Motor neuron (in vitro differentiated cells): ENCODE results near the gene PCYOX1L. TPM values are rescaled to one million over a fixed set of nuclear protein-coding genes. Genes with fewer than 3 reads are reported as not detected.
"Not testable (repeated sequence)": the region's sequence is repeated elsewhere in the genome, so short reads cannot be mapped to it uniquely, and the experiment has no call there.

Experiments used
- ATAC-seq, 8 experiments: fragments of 200-7000 bp; cut with Tn5 transposase; replicated peaks in 6 of 8; 2 replicates each; pipeline ENCODE4 v1.8.0; 2021; ENCODE audit warnings: mild to moderate bottlenecking in 8 of 8, moderate library complexity in 8 of 8
- H3K27ac ChIP-seq, 2 donors: fragments of 250-450 bp; sonication (Bioruptor Pico); 2 replicates each; pipeline ENCODE4 v1.9.0; 2021; ENCODE audit warnings: antibody characterized with exemption in 2 of 2, mild to moderate bottlenecking in 2 of 2, moderate library complexity in 1 of 2
- H3K4me1 ChIP-seq, 2 donors: fragments of 250-450 bp; sonication (Bioruptor Pico); replicated peaks in 1 of 2; 2 replicates each; pipeline ENCODE4 v1.6.1; 2021; ENCODE audit warnings: antibody characterized with exemption in 2 of 2, mild to moderate bottlenecking in 2 of 2, moderate library complexity in 1 of 2
- H3K4me3 ChIP-seq, 5 donors: fragments of 250-450 bp; sonication (Bioruptor Pico); 2 replicates each; pipeline ENCODE4 v1.9.0; 2021; ENCODE audit warnings: antibody characterized with exemption in 5 of 5, mild to moderate bottlenecking in 5 of 5, moderate library complexity in 4 of 5
- WGBS, 10 experiments: fragments of 450-650 bp; shearing (Covaris generic); methylation state at CpG; one replicate each; pipeline ENCODE4 v1.0.0; 2022; 5-methylcytosine and 5-hydroxymethylcytosine counted together
- in situ Hi-C, 9 experiments: fragments of 400-800 bp; cut with MboI; loops; one replicate each; pipeline ENCODE4 v1.15.0; 2021; ENCODE audit warnings: low sequenced_read_pairs in 9 of 9, low pct_unique_long_range_greater_than_20kb in 2 of 9; ENCODE audit not compliant: unreplicated experiment in 9 of 9
- total RNA-seq, 8 experiments: library from RNA; unstranded; fragments of 300-600 nt; gene quantifications; 2 replicates each; pipeline versions ENCODE4 v1.2.3 to v1.2.4, GENCODE V29; 2022

The PCYOX1L gene
- total RNA-seq, 8 experiments from 2014 or later, result 8.8 to 20.0 (median 15.6) TPM

- peak; percentile 57 to 90 (median 80) for ATAC-seq
- in situ Hi-C loops, result no loop called here
- Histone ChIP-seq H3K4me1 (peaks cover 14 to 21% of the 10 kb centered on the region in 2 donors), H3K4me3 (no peak overlapping the region), H3K27ac (no peak overlapping the region)
- WGBS, 10 experiments, result 14 to 86% (median 67%) methylated on average over 1 to 6 of the region's 6 CpGs; no CpG with 5 or more reads in 1 of the 10 experiments
These were observed 39.7 kb downstream of the PCYOX1L start for GRCh38 chr5:149397530-149397929.

- H3K4me3 ChIP-seq, ATAC-seq, H3K27ac ChIP-seq, in situ Hi-C loops: not testable (repeated sequence)
- peaks cover 14 to 21% of the 10 kb centered on the region in 2 donors for H3K4me1 ChIP-seq
- WGBS, 10 experiments, result 67 to 100% (median 74%) methylated on average over 1 to 6 of the region's 7 CpGs; no CpG with 5 or more reads in 3 of the 10 experiments
These were observed 41.0 kb downstream of the PCYOX1L start for GRCh38 chr5:149398747-149399266.

GRCh38 chr5:149399775-149400174 lies 41.9 kb downstream of the PCYOX1L start:
- Histone ChIP-seq H3K4me1 (peaks cover 14 to 21% of the 10 kb centered on the region in 2 donors), H3K27ac (peak overlapping the region; percentile 26 to 47), H3K4me3 (no peak overlapping the region)
- peak in 4 of 8 experiments; percentile 3 to 38 (median 8) for ATAC-seq
- in situ Hi-C loops, result no loop called here

GRCh38 chr5:149400304-149400703 lies 42.5 kb downstream of the PCYOX1L start:
- in situ Hi-C loops, result no loop called here
- no peak overlapping the region for H3K4me3 ChIP-seq
- peak; percentile 58 to 91 (median 78) for ATAC-seq
- H3K4me1 ChIP-seq, result peaks cover 14 to 21% of the 10 kb centered on the region in 2 donors
- peak overlapping the region; percentile 26 to 47 for H3K27ac ChIP-seq
- 11 to 100% (median 53%) methylated on average over 1 to 6 of the region's 6 CpGs; no CpG with 5 or more reads in 1 of the 10 experiments for WGBS, 10 experiments

- WGBS, 10 experiments, result 60 to 100% (median 86%) methylated on average over 1 to 2 of the region's 2 CpGs; no CpG with 5 or more reads in 4 of the 10 experiments
- no peak overlapping the region for H3K4me3 ChIP-seq
- in situ Hi-C loops, result no loop called here
- H3K27ac ChIP-seq, result peak overlapping the region in 1 of 2 donors; percentile 47
- ATAC-seq, result no peak
- H3K4me1 ChIP-seq, result peaks cover 15 to 22% of the 10 kb centered on the region in 2 donors
These were observed 43.2 kb downstream of the PCYOX1L start for GRCh38 chr5:149401051-149401450.

GRCh38 chr5:149402291-149402690 lies 44.4 kb downstream of the PCYOX1L start:
- 89 to 100% (median 94%) methylated on average over 1 to 3 of the region's 3 CpGs; no CpG with 5 or more reads in 5 of the 10 experiments for WGBS, 10 experiments
- in situ Hi-C loops, result no loop called here
- no peak overlapping the region for H3K4me3 ChIP-seq
- H3K4me1 ChIP-seq, result peaks cover 21 to 32% of the 10 kb centered on the region in 2 donors
- no peak for ATAC-seq
- H3K27ac ChIP-seq, result no peak overlapping the region

- Histone ChIP-seq H3K4me3 (no peak overlapping the region), H3K27ac (no peak overlapping the region), H3K4me1 (peaks cover 24 to 32% of the 10 kb centered on the region in 2 donors)
- WGBS, 10 experiments, result 0 to 100% (median 82%) methylated on average over 1 to 12 of the region's 15 CpGs; no CpG with 5 or more reads in 1 of the 10 experiments
- ATAC-seq, result peak in 2 of 8 experiments; percentile 5 to 19
- in situ Hi-C loops, result no loop called here
These were observed 46.3 kb downstream of the PCYOX1L start for GRCh38 chr5:149403923-149404745.

- ATAC-seq, result peak in 5 of 8 experiments; percentile 8 to 64 (median 35)
- in situ Hi-C loops, result no loop called here
- 0 to 100% (median 80%) methylated on average over 1 to 6 of the region's 17 CpGs; no CpG with 5 or more reads in 3 of the 10 experiments for WGBS, 10 experiments
- Histone ChIP-seq H3K27ac (no peak overlapping the region), H3K4me3 (no peak overlapping the region), H3K4me1 (peaks cover 22 to 28% of the 10 kb centered on the region in 2 donors)
These were observed 47.1 kb downstream of the PCYOX1L start for GRCh38 chr5:149404746-149405549.

- Histone ChIP-seq H3K4me1 (peaks cover 16 to 21% of the 10 kb centered on the region in 2 donors), H3K4me3 (no peak overlapping the region), H3K27ac (no peak overlapping the region)
- in situ Hi-C loops, result no loop called here
- ATAC-seq, result peak in 5 of 8 experiments; percentile 15 to 55 (median 41)
- 17 to 100% (median 71%) methylated on average over 1 to 12 of the region's 16 CpGs; no CpG with 5 or more reads in 3 of the 10 experiments for WGBS, 10 experiments
These were observed 47.8 kb downstream of the PCYOX1L start for GRCh38 chr5:149405550-149406202.

GRCh38 chr5:149406203-149406978 lies 48.5 kb downstream of the PCYOX1L start:
- Histone ChIP-seq H3K4me1 (peaks cover 12 to 16% of the 10 kb centered on the region in 2 donors), H3K27ac (no peak overlapping the region), H3K4me3 (no peak overlapping the region)
- ATAC-seq, result peak in 3 of 8 experiments; percentile 34 to 78 (median 70)
- in situ Hi-C loops, result no loop called here
- WGBS, 10 experiments, result 30% methylated on average over 2 of the region's 9 CpGs; no CpG with 5 or more reads in 9 of the 10 experiments

GRCh38 chr5:149406979-149407306 lies 49.1 kb downstream of the PCYOX1L start:
- in situ Hi-C loops, result no loop called here
- H3K4me1 ChIP-seq, result peaks cover 12 to 16% of the 10 kb centered on the region in 2 donors
- 0 to 83% (median 20%) methylated on average over 1 of the region's 4 CpGs; no CpG with 5 or more reads in 6 of the 10 experiments for WGBS, 10 experiments
- no peak overlapping the region for H3K27ac ChIP-seq
- no peak for ATAC-seq
- H3K4me3 ChIP-seq, result no peak overlapping the region
